Endodermal cell (in vitro differentiated cells): ENCODE results near the gene VPS37C. TPM values are rescaled to one million over a fixed set of nuclear protein-coding genes. Genes with fewer than 3 reads are reported as not detected.

ENCODE experiments used
- DNase-seq: peaks from one replicate; pipeline ENCODE4 v3.0.0-alpha.2; 2017
- H3K27ac ChIP-seq: 2 replicates; pipeline ENCODE4 v1.5.1; 2013; ENCODE audit warnings: mild to moderate bottlenecking, low read depth, low read length, moderate library complexity
- H3K27me3 ChIP-seq: 2 replicates; pipeline ENCODE4 v1.6.1; 2013; ENCODE audit warnings: mild to moderate bottlenecking, low read length, moderate library complexity; ENCODE audit not compliant: insufficient read depth, control insufficient read depth, poor library complexity, severe bottlenecking
- H3K36me3 ChIP-seq: 2 replicates; pipeline ENCODE4 v1.7.0; 2013; ENCODE audit warnings: mild to moderate bottlenecking, low read length, moderate library complexity; ENCODE audit not compliant: control insufficient read depth, insufficient read depth
- H3K4me1 ChIP-seq: one replicate; pipeline ENCODE4 v1.7.0; 2013; ENCODE audit warnings: low read length; ENCODE audit not compliant: control insufficient read depth, insufficient read depth
- H3K4me3 ChIP-seq: 2 replicates; pipeline ENCODE4 v1.5.1; 2013; ENCODE audit warnings: mild to moderate bottlenecking, low read length, moderate library complexity
- H3K9ac ChIP-seq: 2 replicates; pipeline ENCODE4 v1.6.1; 2013; ENCODE audit warnings: mild to moderate bottlenecking, low read length, moderate library complexity; ENCODE audit not compliant: poor library complexity, severe bottlenecking; ENCODE audit errors: extremely low read depth
- H3K9me3 ChIP-seq: 2 replicates; pipeline ENCODE4 v1.6.1; 2013; ENCODE audit warnings: mild to moderate bottlenecking, low read length, moderate library complexity; ENCODE audit not compliant: control insufficient read depth
- H3K27ac Mint-ChIP-seq: 2 replicates; pipeline ENCODE4 v1.8.0; 2020; ENCODE audit warnings: mixed read lengths
- H3K27me3 Mint-ChIP-seq: 2 replicates; pipeline ENCODE4 v1.8.0; 2021; ENCODE audit warnings: mild to moderate bottlenecking, mixed read lengths; ENCODE audit not compliant: insufficient read depth
- H3K36me3 Mint-ChIP-seq: 2 replicates; pipeline ENCODE4 v1.8.0; 2020; ENCODE audit warnings: low read depth, mixed read lengths
- H3K4me1 Mint-ChIP-seq: 2 replicates; pipeline ENCODE4 v1.8.0; 2020; ENCODE audit warnings: mixed read lengths
- H3K4me3 Mint-ChIP-seq: 2 replicates; pipeline ENCODE4 v1.8.0; 2020; ENCODE audit warnings: mild to moderate bottlenecking, moderate library complexity, mixed read lengths
- H3K9me3 Mint-ChIP-seq: 2 replicates; pipeline ENCODE4 v1.8.0; 2020; ENCODE audit warnings: mild to moderate bottlenecking, mixed read lengths
- CTCF ChIP-seq: fragments of 200-600 bp; sonication (generic); conservative IDR thresholded peaks from 2 replicates; pipeline ENCODE4 v1.5.0; 2021; ENCODE audit warnings: antibody characterized with exemption, mild to moderate bottlenecking
- WGBS, 2 experiments: methylation state at CpG; one replicate each; pipeline versions ENCODE4 v1.1.5 to v1.1.7; 2013; ENCODE audit warnings: missing lambda C conversion rate in 2 of 2, mixed read lengths in 1 of 2; ENCODE audit not compliant: insufficient coverage in 1 of 2, insufficient read length in 1 of 2; 5-methylcytosine and 5-hydroxymethylcytosine counted together
- total RNA-seq, 2 donors: library from RNA; stranded (reverse); fragmentation: NEBNext Ultra II Directional in 1 of 2; extraction: Animal tissue kit (Norgen Biotek cat#: 25700) in 1 of 2; gene quantifications; 2 replicates in 1 of 2; 3 replicates in 1 of 2; pipeline ENCODE4 v1.2.1, GENCODE V29; 2021

Gene VPS37C
- total RNA-seq, 2 donors from 2014 or later: 23.9 to 26.7 TPM

- peak; percentile 23 for TF ChIP-seq CTCF
- no peaks in the 10 kb centered on the region for H3K27me3 ChIP-seq
- H3K36me3 Mint-ChIP-seq: peaks cover 26% of the 10 kb centered on the region
- H3K36me3 ChIP-seq: peaks cover 16% of the 10 kb centered on the region
- peaks cover 7% of the 10 kb centered on the region for H3K9me3 Mint-ChIP-seq
- peaks cover 49% of the 10 kb centered on the region for H3K4me1 Mint-ChIP-seq
- no peak overlapping the region for H3K9ac ChIP-seq
- H3K27ac Mint-ChIP-seq: no peak overlapping the region
- peaks cover 25% of the 10 kb centered on the region for H3K9me3 ChIP-seq
- H3K4me1 ChIP-seq: peaks cover 6% of the 10 kb centered on the region
- H3K27ac ChIP-seq: no peak overlapping the region
- peak; percentile 55 for DNase-seq
- H3K27me3 Mint-ChIP-seq: peaks cover 5% of the 10 kb centered on the region
- peak overlapping the region; percentile 57 for H3K4me3 ChIP-seq
- WGBS, 2 experiments: 85 to 98% methylated on average over 3 of the region's 3 CpGs
- no peak overlapping the region for H3K4me3 Mint-ChIP-seq
These were observed 3.5 kb downstream of the VPS37C start for GRCh38 chr11:61157743-61158142.

- H3K4me3 Mint-ChIP-seq: no peak overlapping the region
- no peak overlapping the region for H3K27ac Mint-ChIP-seq
- peaks cover 26% of the 10 kb centered on the region for H3K36me3 Mint-ChIP-seq
- H3K9ac ChIP-seq: no peak overlapping the region
- DNase-seq: no peak
- H3K9me3 Mint-ChIP-seq: peaks cover 7% of the 10 kb centered on the region
- WGBS, 2 experiments: 100% methylated on average over 1 to 3 of the region's 5 CpGs
- H3K4me1 Mint-ChIP-seq: peaks cover 62% of the 10 kb centered on the region
- peaks cover 17% of the 10 kb centered on the region for H3K4me1 ChIP-seq
- peaks cover 25% of the 10 kb centered on the region for H3K9me3 ChIP-seq
- no peak overlapping the region for H3K4me3 ChIP-seq
- peaks cover 16% of the 10 kb centered on the region for H3K36me3 ChIP-seq
- H3K27me3 Mint-ChIP-seq: peaks cover 5% of the 10 kb centered on the region
- no peak for TF ChIP-seq CTCF
- no peak overlapping the region for H3K27ac ChIP-seq
- H3K27me3 ChIP-seq: no peaks in the 10 kb centered on the region
These were observed 5.5 kb downstream of the VPS37C start for GRCh38 chr11:61155741-61156140.

GRCh38 chr11:61155312-61155711, 5.9 kb downstream of the VPS37C start:
- Histone ChIP-seq H3K27me3 (no peaks in the 10 kb centered on the region), H3K27ac (no peak overlapping the region), H3K9me3 (peaks cover 25% of the 10 kb centered on the region), H3K9ac (no peak overlapping the region), H3K4me3 (peak overlapping the region; percentile 7), H3K36me3 (peaks cover 16% of the 10 kb centered on the region), H3K4me1 (peaks cover 21% of the 10 kb centered on the region)
- TF ChIP-seq CTCF: no peak
- H3K4me3 Mint-ChIP-seq: no peak overlapping the region
- H3K4me1 Mint-ChIP-seq: peaks cover 62% of the 10 kb centered on the region
- DNase-seq: no peak
- peaks cover 7% of the 10 kb centered on the region for H3K9me3 Mint-ChIP-seq
- peaks cover 5% of the 10 kb centered on the region for H3K27me3 Mint-ChIP-seq
- H3K27ac Mint-ChIP-seq: no peak overlapping the region
- peaks cover 26% of the 10 kb centered on the region for H3K36me3 Mint-ChIP-seq
- WGBS, 2 experiments: 75 to 93% methylated on average over 1 of the region's 1 CpG
